NB4 (cell line): ENCODE results near the gene FXN.

Experiments used
- DNase-seq: peaks from one replicate; pipeline ENCODE4 v3.0.0; 2010; ENCODE audit warnings: low read depth
- H3K4me3 ChIP-seq: one replicate; pipeline ENCODE4 v1.5.1; 2011; ENCODE audit warnings: mild to moderate bottlenecking, low read depth, low read length, moderate library complexity
- MYC ChIP-seq: IDR thresholded peaks from 2 replicates; pipeline ENCODE4 v1.6.1; 2011; ENCODE audit warnings: low read depth, low read length
- POLR2A ChIP-seq: IDR thresholded peaks from 2 replicates; pipeline ENCODE4 v1.6.1; 2011; ENCODE audit warnings: mild to moderate bottlenecking; ENCODE audit not compliant: insufficient read length; ENCODE audit errors: extremely low read depth
- TF ChIP-seq, protein P1 (sequence below): IDR thresholded peaks from one replicate; pipeline ENCODE4 v1.5.1; 2012; ENCODE audit warnings: low read depth, low read length
- TF ChIP-seq, protein P2 (sequence below): IDR thresholded peaks from 2 replicates; pipeline ENCODE4 v1.6.1; 2011; ENCODE audit warnings: low read depth, low read length

FXN gene

DNA sequence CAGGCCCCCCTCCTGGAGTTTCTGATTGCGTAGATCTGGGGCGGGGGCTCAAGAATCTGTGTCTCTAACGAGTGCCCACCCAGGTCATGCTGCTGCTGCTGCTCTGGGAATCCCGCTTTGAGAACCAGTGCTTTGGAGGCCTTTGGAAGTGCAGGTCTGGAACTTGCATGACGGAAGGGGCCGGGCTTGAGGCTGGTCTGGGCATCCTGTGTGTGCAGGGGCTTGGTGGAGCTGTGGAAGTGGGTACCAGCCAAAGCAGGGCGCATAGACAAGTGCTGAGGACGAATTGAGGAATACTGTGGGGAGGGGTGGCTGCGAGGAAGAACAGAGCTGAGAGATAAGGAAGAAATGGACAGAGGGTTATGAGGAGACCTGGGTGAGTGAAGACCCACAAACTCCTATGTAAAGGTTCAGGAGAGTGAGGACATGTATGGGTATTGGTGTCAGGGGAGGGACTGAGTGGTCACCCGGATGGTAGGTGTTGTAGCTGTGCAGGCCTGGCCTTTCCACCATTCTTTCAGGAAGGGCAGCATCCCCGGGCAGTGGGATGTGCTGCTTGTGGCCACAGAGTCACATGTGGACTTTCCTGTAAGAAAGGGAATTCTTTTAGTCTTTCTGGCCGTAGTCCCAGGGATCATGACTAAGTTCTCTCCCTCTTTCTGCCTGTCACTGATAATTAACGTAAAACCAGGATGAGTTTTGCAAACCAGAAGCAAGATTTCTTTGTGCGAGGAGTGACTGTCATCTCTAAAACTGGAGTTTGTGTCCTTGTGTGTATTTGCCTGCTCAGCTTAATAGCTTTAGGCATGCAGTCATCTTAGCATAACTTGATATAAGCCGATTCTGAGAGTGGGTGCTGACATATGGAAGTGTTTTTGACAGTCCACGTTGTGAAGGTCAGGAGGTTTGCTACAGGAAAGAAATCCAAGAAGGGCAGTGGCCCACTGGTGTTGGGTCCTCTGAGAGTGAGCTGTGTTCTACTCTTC is 95.2 kb downstream of the FXN start:
- no peak for DNase-seq
- no peak for TF ChIP-seq MYC
- TF ChIP-seq, protein P1, sequence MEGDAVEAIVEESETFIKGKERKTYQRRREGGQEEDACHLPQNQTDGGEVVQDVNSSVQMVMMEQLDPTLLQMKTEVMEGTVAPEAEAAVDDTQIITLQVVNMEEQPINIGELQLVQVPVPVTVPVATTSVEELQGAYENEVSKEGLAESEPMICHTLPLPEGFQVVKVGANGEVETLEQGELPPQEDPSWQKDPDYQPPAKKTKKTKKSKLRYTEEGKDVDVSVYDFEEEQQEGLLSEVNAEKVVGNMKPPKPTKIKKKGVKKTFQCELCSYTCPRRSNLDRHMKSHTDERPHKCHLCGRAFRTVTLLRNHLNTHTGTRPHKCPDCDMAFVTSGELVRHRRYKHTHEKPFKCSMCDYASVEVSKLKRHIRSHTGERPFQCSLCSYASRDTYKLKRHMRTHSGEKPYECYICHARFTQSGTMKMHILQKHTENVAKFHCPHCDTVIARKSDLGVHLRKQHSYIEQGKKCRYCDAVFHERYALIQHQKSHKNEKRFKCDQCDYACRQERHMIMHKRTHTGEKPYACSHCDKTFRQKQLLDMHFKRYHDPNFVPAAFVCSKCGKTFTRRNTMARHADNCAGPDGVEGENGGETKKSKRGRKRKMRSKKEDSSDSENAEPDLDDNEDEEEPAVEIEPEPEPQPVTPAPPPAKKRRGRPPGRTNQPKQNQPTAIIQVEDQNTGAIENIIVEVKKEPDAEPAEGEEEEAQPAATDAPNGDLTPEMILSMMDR, result no peak
- no peak for TF ChIP-seq POLR2A
- TF ChIP-seq, protein P2, sequence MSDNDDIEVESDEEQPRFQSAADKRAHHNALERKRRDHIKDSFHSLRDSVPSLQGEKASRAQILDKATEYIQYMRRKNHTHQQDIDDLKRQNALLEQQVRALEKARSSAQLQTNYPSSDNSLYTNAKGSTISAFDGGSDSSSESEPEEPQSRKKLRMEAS, result no peak
- H3K4me3 ChIP-seq, result no peak overlapping the region

DNA sequence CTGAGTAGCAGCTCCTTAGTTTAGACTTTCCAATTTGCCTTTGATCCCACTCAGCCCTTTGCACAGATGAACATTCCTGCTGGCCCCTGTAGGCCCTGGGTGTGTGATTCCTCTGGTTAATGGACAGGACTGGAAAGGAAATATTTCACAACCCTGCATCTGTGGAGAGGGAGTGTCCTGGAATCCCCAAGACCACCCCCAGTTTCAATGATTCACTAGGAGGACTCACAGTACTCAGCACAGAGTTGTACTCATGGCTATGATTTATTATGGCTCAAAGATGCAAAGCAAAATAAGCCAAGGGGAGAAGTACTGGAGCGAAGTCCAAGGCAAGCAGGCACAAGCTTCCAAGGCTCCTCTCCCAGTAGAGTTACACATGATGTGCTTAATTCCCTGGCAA is 96.1 kb downstream of the FXN start:
- TF ChIP-seq MYC, result no peak
- TF ChIP-seq, protein P2, result no peak
- TF ChIP-seq POLR2A, result no peak
- TF ChIP-seq, protein P1, result no peak
- DNase-seq, result no peak

DNA sequence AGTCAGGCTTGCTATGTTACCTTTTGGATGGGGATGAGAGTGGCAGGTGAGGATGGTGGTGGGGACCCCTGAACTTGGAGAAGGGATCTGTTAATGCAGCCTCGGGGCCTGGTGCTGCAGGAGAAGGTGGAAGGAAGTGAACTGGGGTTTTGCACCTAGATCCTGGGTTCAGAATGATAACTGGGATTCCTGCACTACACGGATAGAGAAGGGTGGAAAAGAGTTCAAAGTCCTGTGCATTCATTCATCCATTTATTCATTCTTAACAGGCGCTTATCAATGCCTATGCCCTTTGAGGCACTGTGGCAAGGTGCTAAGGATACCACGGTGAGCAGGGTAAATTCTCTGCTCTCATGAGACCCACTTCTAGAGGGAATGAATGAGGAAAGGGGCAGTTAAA is 96.8 kb downstream of the FXN start:
- no peak for TF ChIP-seq MYC
- TF ChIP-seq, protein P1, result no peak
- no peak for TF ChIP-seq POLR2A
- TF ChIP-seq, protein P2, result no peak
- DNase-seq, result no peak
- H3K4me3 ChIP-seq, result no peak overlapping the region

More for the DNA sequence above, 96.1 kb downstream of the FXN start:
- no peak overlapping the region for H3K4me3 ChIP-seq

DNA sequence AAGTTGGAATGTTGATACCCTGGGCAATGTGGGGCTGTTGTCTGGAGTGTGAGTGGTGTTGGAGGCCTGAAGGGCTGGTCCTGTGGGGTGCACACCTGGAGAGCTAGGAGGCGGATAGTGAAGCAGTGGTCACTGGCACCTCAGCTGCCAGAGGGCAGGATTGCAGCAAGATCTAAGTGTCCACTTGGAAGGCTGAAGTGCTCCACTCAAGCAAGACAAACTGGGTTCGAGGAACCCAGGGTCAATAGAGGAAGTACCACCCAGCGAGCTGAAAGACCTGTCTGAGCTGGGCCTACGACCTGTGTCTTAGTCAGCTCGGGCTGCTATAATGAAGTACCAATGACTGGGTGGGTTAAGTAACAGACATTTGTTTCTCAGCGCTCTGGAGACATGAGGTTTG is 98.9 kb downstream of the FXN start:
- no peak overlapping the region for H3K4me3 ChIP-seq

DNA sequence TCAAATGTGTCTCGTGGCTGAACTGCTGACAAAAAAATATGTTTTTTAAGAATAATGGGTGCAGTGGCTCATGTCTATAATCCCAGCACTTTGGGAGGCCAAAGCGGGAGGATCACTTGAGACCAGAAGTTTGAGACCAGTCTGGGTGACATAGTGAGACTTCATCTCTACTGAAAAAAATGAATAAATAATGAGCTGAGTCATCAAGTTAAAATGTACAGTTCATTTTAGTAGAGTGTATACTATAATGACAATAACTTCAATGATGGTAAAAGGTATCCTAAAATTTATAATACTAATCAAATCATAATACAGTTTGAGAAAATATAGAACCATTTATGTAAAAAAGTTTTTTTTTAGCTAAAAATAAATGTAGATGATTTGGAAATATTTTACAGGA is 100.6 kb downstream of the FXN start:
- TF ChIP-seq MYC, result no peak
- TF ChIP-seq POLR2A, result no peak
- TF ChIP-seq, protein P1, result no peak
- TF ChIP-seq, protein P2, result no peak
- no peak overlapping the region for H3K4me3 ChIP-seq
- no peak for DNase-seq

More for the DNA sequence above, 98.9 kb downstream of the FXN start:
- TF ChIP-seq, protein P2, result no peak
- TF ChIP-seq, protein P1, result no peak
- no peak for TF ChIP-seq MYC
- no peak for TF ChIP-seq POLR2A
- DNase-seq, result peak; percentile 1
